Prostate gland (tissue), 1 donor: ENCODE data around the gene DIAPH2.

Experiments used
- POLR2A ChIP-seq: fragments of 450-650 bp; IDR thresholded peaks from one replicate; pipeline ENCODE4 v1.6.1; 2016; ENCODE audit warnings: antibody characterized with exemption, mild to moderate bottlenecking
- POLR2AphosphoS5 ChIP-seq: sonication (generic); formaldehyde crosslinking; IDR thresholded peaks from one replicate; pipeline ENCODE4 v1.6.1; 2017; ENCODE audit warnings: antibody characterized with exemption

- TF ChIP-seq POLR2AphosphoS5 = no peak
- TF ChIP-seq POLR2A = no peak
Measured at GRCh38 chrX:96655947-96656623, 28.6 kb upstream of the DIAPH2 start.
